ENCODE measurements around the gene RNF217. TPM values are rescaled to one million over a fixed set of nuclear protein-coding genes. Genes with fewer than 3 reads are reported as not detected.

Gene RNF217
- 32.2 and 33.9 TPM in 2 replicates for total RNA-seq

GRCh38 chr6:124961777-124962638, at the start of gene RNF217:
RNF217 (plus strand) TSS chr6:124962437; CDS start chr6:124962545, 108 bp downstream.

Other genes with a start within 250 kb of the RNF217 start
- gene TPD52L1, start 191.3 kb downstream of the RNF217 start, total RNA-seq = 11.1 and 12.8 TPM in 2 replicates